ENCODE data around the gene ARPC2. TPM values are rescaled to one million over a fixed set of nuclear protein-coding genes. Genes with fewer than 3 reads are reported as not detected.

Gene ARPC2
- total RNA-seq, 1 donor from 2014 or later, result 357 TPM

DNA sequence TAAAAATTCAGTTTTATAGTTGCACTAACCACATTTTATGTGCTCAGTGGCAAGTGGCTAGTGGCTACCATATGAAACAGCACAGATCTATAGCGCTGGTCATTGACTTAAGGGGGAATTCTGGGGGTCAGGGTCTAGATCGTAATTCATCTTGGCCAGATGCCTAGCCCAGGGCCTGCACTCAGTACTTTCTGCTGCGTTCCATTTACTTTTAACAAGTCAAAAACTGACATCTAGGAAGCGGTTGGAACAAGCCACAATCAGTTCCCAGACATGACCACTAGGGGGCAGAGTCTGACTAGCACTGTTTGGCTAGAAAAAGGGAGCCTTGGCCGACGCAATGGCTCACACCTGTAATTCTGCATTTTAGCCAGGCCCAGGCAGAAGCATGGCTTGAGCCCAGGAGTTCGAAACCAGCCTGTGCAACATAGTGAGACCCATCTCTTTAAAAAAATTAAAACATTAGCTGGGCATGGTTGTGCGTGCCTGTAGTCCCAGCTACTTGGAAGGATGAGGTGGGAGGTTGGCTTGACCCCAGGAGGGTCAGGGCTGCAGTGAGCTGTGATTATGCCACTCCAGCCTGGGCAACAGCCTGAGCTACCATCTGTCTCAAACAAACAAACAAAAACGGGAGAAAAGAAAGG is 84.3 kb downstream of the ARPC2 start:
- peak; percentile 82 for DNase-seq
- Histone ChIP-seq H3K4me3 (no peak overlapping the region), H3K27ac (no peak overlapping the region), H3K4me1 (no peaks in the 10 kb centered on the region), H3K27me3 (no peaks in the 10 kb centered on the region), H3K36me3 (no peaks in the 10 kb centered on the region), H3K9me3 (no peaks in the 10 kb centered on the region)
- intact Hi-C loops (cut with DNase I), result loop anchor here (10.0 kb wide), 1 partner anchor 54 kb away; the partner anchor contains the start of gene CATIP
- TF ChIP-seq, protein P1, sequence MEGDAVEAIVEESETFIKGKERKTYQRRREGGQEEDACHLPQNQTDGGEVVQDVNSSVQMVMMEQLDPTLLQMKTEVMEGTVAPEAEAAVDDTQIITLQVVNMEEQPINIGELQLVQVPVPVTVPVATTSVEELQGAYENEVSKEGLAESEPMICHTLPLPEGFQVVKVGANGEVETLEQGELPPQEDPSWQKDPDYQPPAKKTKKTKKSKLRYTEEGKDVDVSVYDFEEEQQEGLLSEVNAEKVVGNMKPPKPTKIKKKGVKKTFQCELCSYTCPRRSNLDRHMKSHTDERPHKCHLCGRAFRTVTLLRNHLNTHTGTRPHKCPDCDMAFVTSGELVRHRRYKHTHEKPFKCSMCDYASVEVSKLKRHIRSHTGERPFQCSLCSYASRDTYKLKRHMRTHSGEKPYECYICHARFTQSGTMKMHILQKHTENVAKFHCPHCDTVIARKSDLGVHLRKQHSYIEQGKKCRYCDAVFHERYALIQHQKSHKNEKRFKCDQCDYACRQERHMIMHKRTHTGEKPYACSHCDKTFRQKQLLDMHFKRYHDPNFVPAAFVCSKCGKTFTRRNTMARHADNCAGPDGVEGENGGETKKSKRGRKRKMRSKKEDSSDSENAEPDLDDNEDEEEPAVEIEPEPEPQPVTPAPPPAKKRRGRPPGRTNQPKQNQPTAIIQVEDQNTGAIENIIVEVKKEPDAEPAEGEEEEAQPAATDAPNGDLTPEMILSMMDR (IDR thresholded peaks at IDR 0.05), result peak; percentile 98
- peak; percentile 93 for ATAC-seq

Small RNA genes lying within 50 kb of the gene (microRNA-seq; reads per million reads assigned to microRNA genes)
- gene MIR6513 (ENCODE audit: borderline microRNAs expressed), result 3.1 reads per million, percentile 21 among the genes with 10 or more reads in this experiment

Other genes starting within 250 kb of the ARPC2 start
- gene TNS1, start 214.2 kb upstream of the ARPC2 start, total RNA-seq, result 669 TPM
- not detected for gene RUFY4, start 147.9 kb upstream of the ARPC2 start, total RNA-seq
- 9.0 TPM for gene CXCR2, start 91.2 kb upstream of the ARPC2 start, total RNA-seq
- 5.3 TPM for gene CXCR1, start 50.2 kb upstream of the ARPC2 start, total RNA-seq
- 2.6 TPM for gene GPBAR1, start 43.8 kb downstream of the ARPC2 start, total RNA-seq
- 55.9 TPM for gene AAMP, start 52.9 kb downstream of the ARPC2 start, total RNA-seq
- gene PNKD, start 53.3 kb downstream of the ARPC2 start, total RNA-seq, result 65.4 TPM
- 281 TPM for gene TMBIM1, start 75.3 kb downstream of the ARPC2 start, total RNA-seq
- gene CATIP, start 139.7 kb downstream of the ARPC2 start, total RNA-seq, result 0.64 TPM
- gene SLC11A1, start 165.1 kb downstream of the ARPC2 start, total RNA-seq, result 302 TPM
- gene CTDSP1, start 182.7 kb downstream of the ARPC2 start, total RNA-seq, result 169 TPM
- not detected for gene VIL1, start 201.9 kb downstream of the ARPC2 start, total RNA-seq